HG02763 (cell line): Measurements from ENCODE around the gene INPP5A.

Experiments
- ATAC-seq: cut with Tn5 transposase; IDR thresholded peaks from one replicate; pipeline ENCODE4 v1.9.1; 2021; ENCODE audit warnings: mild to moderate bottlenecking, moderate library complexity; ENCODE audit not compliant: unreplicated experiment

INPP5A gene

GRCh38 chr10:132576671-132577349 lies 39.2 kb downstream of the INPP5A start:
- no peak for ATAC-seq

GRCh38 chr10:132577350-132578003 lies 39.9 kb downstream of the INPP5A start:
- ATAC-seq = no peak

GRCh38 chr10:132578287-132578951 lies 40.8 kb downstream of the INPP5A start:
- ATAC-seq = no peak

- ATAC-seq = no peak
These were observed 41.7 kb downstream of the INPP5A start for GRCh38 chr10:132579027-132579859.

GRCh38 chr10:132580143-132580542 lies 42.6 kb downstream of the INPP5A start:
- ATAC-seq = no peak

GRCh38 chr10:132580617-132581016 lies 43.0 kb downstream of the INPP5A start:
- no peak for ATAC-seq

GRCh38 chr10:132582137-132582536 lies 44.5 kb downstream of the INPP5A start:
- ATAC-seq = no peak

GRCh38 chr10:132582771-132583170 lies 45.2 kb downstream of the INPP5A start:
- ATAC-seq = no peak

GRCh38 chr10:132583456-132583855 lies 45.9 kb downstream of the INPP5A start:
- no peak for ATAC-seq

GRCh38 chr10:132584081-132584480 lies 46.5 kb downstream of the INPP5A start:
- ATAC-seq = no peak

GRCh38 chr10:132585732-132586722 lies 48.4 kb downstream of the INPP5A start:
- ATAC-seq = no peak

GRCh38 chr10:132586739-132587138 lies 49.2 kb downstream of the INPP5A start:
- ATAC-seq = no peak

GRCh38 chr10:132587175-132587574 lies 49.6 kb downstream of the INPP5A start:
- no peak for ATAC-seq

GRCh38 chr10:132588301-132589013 lies 50.9 kb downstream of the INPP5A start:
- ATAC-seq = no peak

GRCh38 chr10:132589015-132589414 lies 51.4 kb downstream of the INPP5A start:
- no peak for ATAC-seq

GRCh38 chr10:132589681-132590080 lies 52.1 kb downstream of the INPP5A start:
- ATAC-seq = no peak

- no peak for ATAC-seq
These were observed 52.6 kb downstream of the INPP5A start for GRCh38 chr10:132590094-132590751.

- no peak for ATAC-seq
These were observed 53.1 kb downstream of the INPP5A start for GRCh38 chr10:132590752-132591121.
